Liver (tissue), 9 donors: Measurements from ENCODE around the gene SMOC1. TPM values are rescaled to one million over a fixed set of nuclear protein-coding genes. Genes with fewer than 3 reads are reported as not detected.

Source experiments
- DNase-seq: peaks from one replicate; pipeline ENCODE4 v3.0.0-alpha.2; 2017; ENCODE audit warnings: low spot score
- H3K27ac ChIP-seq, 2 donors: one replicate each; pipeline ENCODE4 v1.7.0; 2013; ENCODE audit warnings: inconsistent platforms in 2 of 2, low read length in 2 of 2, control low read depth in 1 of 2, low read depth in 1 of 2, mild to moderate bottlenecking in 1 of 2
- H3K27me3 ChIP-seq, 4 donors: one replicate each; pipeline versions ENCODE4 v1.6.1 to v1.7.0; 2013; ENCODE audit warnings: low read length in 3 of 4, inconsistent platforms in 1 of 4, mild to moderate bottlenecking in 1 of 4, moderate library complexity in 1 of 4; ENCODE audit not compliant: control insufficient read depth in 4 of 4, insufficient read depth in 4 of 4
- H3K36me3 ChIP-seq, 4 donors: one replicate each; pipeline versions ENCODE4 v1.6.1 to v1.7.0; 2013; ENCODE audit warnings: low read length in 3 of 4, mild to moderate bottlenecking in 3 of 4, low read depth in 1 of 4, moderate library complexity in 1 of 4; ENCODE audit not compliant: control insufficient read depth in 4 of 4, insufficient read depth in 3 of 4
- H3K4me1 ChIP-seq, 4 donors: one replicate each; pipeline versions ENCODE4 v1.6.1 to v1.7.0; 2013; ENCODE audit warnings: low read length in 3 of 4, mild to moderate bottlenecking in 3 of 4, moderate library complexity in 1 of 4; ENCODE audit not compliant: control insufficient read depth in 4 of 4, insufficient read depth in 4 of 4
- H3K4me3 ChIP-seq, 3 donors: one replicate each; pipeline versions ENCODE4 v1.6.1 to v1.7.0; 2013; ENCODE audit warnings: low read length in 3 of 3, control low read depth in 1 of 3, low read depth in 1 of 3, mild to moderate bottlenecking in 1 of 3
- H3K9ac ChIP-seq, 2 donors: one replicate each; pipeline ENCODE4 v1.7.0; 2013; ENCODE audit warnings: low read length in 2 of 2, mild to moderate bottlenecking in 2 of 2, moderate library complexity in 2 of 2, control low read depth in 1 of 2, low read depth in 1 of 2
- H3K9me3 ChIP-seq, 4 donors: one replicate each; pipeline versions ENCODE4 v1.6.1 to v1.7.0; 2013; ENCODE audit warnings: low read length in 3 of 4; ENCODE audit not compliant: control insufficient read depth in 4 of 4
- EGR1 ChIP-seq, 2 donors: IDR thresholded peaks; 2 replicates each; pipeline ENCODE4 v1.6.1; 2016 to 2018; ENCODE audit warnings: antibody characterized with exemption in 2 of 2, low read depth in 2 of 2
- FOXA1 ChIP-seq: IDR thresholded peaks from 2 replicates; pipeline ENCODE4 v1.6.1; 2016; ENCODE audit warnings: antibody characterized with exemption
- FOXA2 ChIP-seq: IDR thresholded peaks from 2 replicates; pipeline ENCODE4 v1.6.1; 2016; ENCODE audit warnings: antibody characterized with exemption
- GABPA ChIP-seq, 2 donors: IDR thresholded peaks in 1 of 2; conservative IDR thresholded peaks in 1 of 2; 2 replicates each; pipeline ENCODE4 v1.6.1; 2016; ENCODE audit warnings: antibody characterized with exemption in 2 of 2, mild to moderate bottlenecking in 1 of 2, moderate library complexity in 1 of 2
- HNF4A ChIP-seq, 2 donors: conservative IDR thresholded peaks; 2 replicates each; pipeline ENCODE4 v1.6.1; 2016; ENCODE audit warnings: antibody characterized with exemption in 2 of 2, mild to moderate bottlenecking in 2 of 2
- HNF4G ChIP-seq: IDR thresholded peaks from 2 replicates; pipeline ENCODE4 v1.6.1; 2016; ENCODE audit warnings: antibody characterized with exemption
- JUND ChIP-seq, 2 donors: IDR thresholded peaks; 2 replicates each; pipeline ENCODE4 v1.6.1; 2016; ENCODE audit warnings: antibody characterized with exemption in 2 of 2
- NR2F2 ChIP-seq: IDR thresholded peaks from 2 replicates; pipeline ENCODE4 v1.6.1; 2016; ENCODE audit warnings: antibody characterized with exemption
- RAD21 ChIP-seq, 2 donors: IDR thresholded peaks; 2 replicates each; pipeline ENCODE4 v1.6.1; 2016; ENCODE audit warnings: antibody characterized with exemption in 2 of 2, mild to moderate bottlenecking in 2 of 2
- RXRA ChIP-seq, 2 donors: IDR thresholded peaks; 2 replicates each; pipeline ENCODE4 v1.6.1; 2017 to 2018; ENCODE audit warnings: antibody characterized with exemption in 2 of 2, mild to moderate bottlenecking in 1 of 2
- SP1 ChIP-seq: IDR thresholded peaks from 2 replicates; pipeline ENCODE4 v1.6.1; 2018; ENCODE audit warnings: antibody characterized with exemption, mild to moderate bottlenecking
- TAF1 ChIP-seq: conservative IDR thresholded peaks from 2 replicates; pipeline ENCODE4 v1.6.1; 2016; ENCODE audit warnings: antibody characterized with exemption, mild to moderate bottlenecking
- YY1 ChIP-seq: IDR thresholded peaks from 2 replicates; pipeline ENCODE4 v1.6.1; 2016; ENCODE audit warnings: antibody characterized with exemption, mild to moderate bottlenecking
- WGBS: extraction: QIAGEN DNeasy Blood & Tissue Kit; methylation state at CpG from one replicate; pipeline ENCODE4 v1.1.7; 2013; 5-methylcytosine and 5-hydroxymethylcytosine counted together
- polyA plus RNA-seq, 2 donors: library from polyadenylated mRNA; stranded (reverse) in 1 of 2; unstranded in 1 of 2; fragments of 200-250 nt in 1 of 2; fragments of >200 nt in 1 of 2; fragmentation: Nextera tagmentation in 1 of 2; extraction: Ambion mirVana in 1 of 2; gene quantifications; one replicate each; pipeline versions ENCODE4 v1.2.1 to v1.2.3, GENCODE V29; 2013 to 2015
- total RNA-seq, 2 donors: library from RNA; depleted of rRNA; stranded (reverse); fragments of >200 nt; gene quantifications; one replicate each; pipeline ENCODE4 v1.2.3, GENCODE V29; 2014
- TF ChIP-seq, protein P1 (sequence below): IDR thresholded peaks from 2 replicates; pipeline ENCODE4 v1.6.1; 2016; ENCODE audit warnings: antibody characterized with exemption
- TF ChIP-seq, protein P2 (sequence below): IDR thresholded peaks from 2 replicates; pipeline ENCODE4 v1.6.1; 2016; ENCODE audit warnings: antibody characterized with exemption
- TF ChIP-seq, protein P3 (sequence below): fragments of 150-350 bp; IDR thresholded peaks from 2 replicates; pipeline ENCODE4 v1.5.1; 2017; ENCODE audit warnings: improper control_type of control experiment, low read depth, low read length; ENCODE audit not compliant: missing input control
- TF ChIP-seq, protein P4 (sequence below): IDR thresholded peaks from 2 replicates; pipeline ENCODE4 v1.6.1; 2016; ENCODE audit warnings: antibody characterized with exemption
- TF ChIP-seq, protein P5 (sequence below): IDR thresholded peaks from 2 replicates; pipeline ENCODE4 v1.6.1; 2016; ENCODE audit warnings: antibody characterized with exemption, mild to moderate bottlenecking
- donor health status: healthy.
- donor health status: healthy.
- donor health status: healthy.
- donor health status: healthy.
- donor health status: healthy.

Gene SMOC1
- total and polyA plus RNA-seq, 4 donors: 11.2 to 43.7 (median 27.4) TPM

DNA sequence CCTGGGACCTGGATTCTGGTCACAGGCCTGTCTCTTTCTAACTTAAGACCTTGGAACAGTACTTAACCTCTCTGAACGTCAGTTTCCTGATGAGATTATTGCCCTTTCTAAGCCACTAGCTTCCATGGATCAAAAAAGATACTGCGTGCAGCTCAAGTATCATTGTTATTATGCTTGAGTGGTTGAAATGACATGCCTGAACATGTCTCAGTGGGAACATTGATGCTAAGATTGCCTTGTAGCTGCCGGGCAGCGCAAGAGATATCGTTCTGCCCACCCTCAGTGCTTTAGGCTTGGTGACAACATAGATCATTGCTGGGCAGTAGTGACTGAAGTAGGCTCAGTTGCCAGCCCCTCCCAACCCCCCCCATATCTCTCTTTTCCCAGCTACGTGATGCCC lies 131.9 kb downstream of the SMOC1 start:
- DNase-seq: no peak
- WGBS: 94% methylated on average over 6 of the region's 6 CpGs
- no peaks in the 10 kb centered on the region for H3K27me3 ChIP-seq

DNA sequence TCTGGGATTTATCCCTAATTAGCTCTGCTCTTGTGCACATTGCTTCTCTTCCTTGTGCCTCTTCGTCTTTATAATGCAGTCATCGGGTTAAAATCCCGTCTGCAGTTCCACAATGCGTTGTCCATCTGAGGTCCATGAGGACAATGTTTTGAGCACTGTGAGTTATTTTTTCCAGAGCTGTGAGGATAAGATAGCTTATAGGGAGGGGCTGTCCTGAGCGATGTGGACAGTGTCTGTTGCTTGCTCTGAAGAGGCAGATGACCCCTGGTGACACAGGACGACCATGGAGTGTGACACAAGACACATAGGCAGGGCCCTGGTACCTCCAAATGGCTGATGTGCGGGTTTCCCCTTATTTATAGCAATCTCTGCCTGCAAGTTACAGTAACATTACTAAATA lies 132.5 kb downstream of the SMOC1 start:
- TF ChIP-seq HNF4G (no peak), GABPA (IDR thresholded peaks at IDR 0.05 in 1 of 2, conservative IDR thresholded peaks at IDR 0.05 in 1 of 2) (no peak), FOXA1 (no peak), RAD21 (IDR thresholded peaks at IDR 0.05) (no peak), JUND (IDR thresholded peaks at IDR 0.05) (no peak), HNF4A (conservative IDR thresholded peaks at IDR 0.05) (no peak), TAF1 (no peak), FOXA2 (no peak), SP1 (no peak), RXRA (IDR thresholded peaks at IDR 0.05) (no peak), NR2F2 (no peak), EGR1 (IDR thresholded peaks at IDR 0.05; ENCODE audit: low read depth in 2 of 2) (no peak), YY1 (no peak)
- TF ChIP-seq, protein P1, sequence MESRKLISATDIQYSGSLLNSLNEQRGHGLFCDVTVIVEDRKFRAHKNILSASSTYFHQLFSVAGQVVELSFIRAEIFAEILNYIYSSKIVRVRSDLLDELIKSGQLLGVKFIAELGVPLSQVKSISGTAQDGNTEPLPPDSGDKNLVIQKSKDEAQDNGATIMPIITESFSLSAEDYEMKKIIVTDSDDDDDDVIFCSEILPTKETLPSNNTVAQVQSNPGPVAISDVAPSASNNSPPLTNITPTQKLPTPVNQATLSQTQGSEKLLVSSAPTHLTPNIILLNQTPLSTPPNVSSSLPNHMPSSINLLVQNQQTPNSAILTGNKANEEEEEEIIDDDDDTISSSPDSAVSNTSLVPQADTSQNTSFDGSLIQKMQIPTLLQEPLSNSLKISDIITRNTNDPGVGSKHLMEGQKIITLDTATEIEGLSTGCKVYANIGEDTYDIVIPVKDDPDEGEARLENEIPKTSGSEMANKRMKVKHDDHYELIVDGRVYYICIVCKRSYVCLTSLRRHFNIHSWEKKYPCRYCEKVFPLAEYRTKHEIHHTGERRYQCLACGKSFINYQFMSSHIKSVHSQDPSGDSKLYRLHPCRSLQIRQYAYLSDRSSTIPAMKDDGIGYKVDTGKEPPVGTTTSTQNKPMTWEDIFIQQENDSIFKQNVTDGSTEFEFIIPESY: no peak
- TF ChIP-seq, protein P2, sequence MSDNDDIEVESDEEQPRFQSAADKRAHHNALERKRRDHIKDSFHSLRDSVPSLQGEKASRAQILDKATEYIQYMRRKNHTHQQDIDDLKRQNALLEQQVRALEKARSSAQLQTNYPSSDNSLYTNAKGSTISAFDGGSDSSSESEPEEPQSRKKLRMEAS: no peak
- TF ChIP-seq, protein P3, sequence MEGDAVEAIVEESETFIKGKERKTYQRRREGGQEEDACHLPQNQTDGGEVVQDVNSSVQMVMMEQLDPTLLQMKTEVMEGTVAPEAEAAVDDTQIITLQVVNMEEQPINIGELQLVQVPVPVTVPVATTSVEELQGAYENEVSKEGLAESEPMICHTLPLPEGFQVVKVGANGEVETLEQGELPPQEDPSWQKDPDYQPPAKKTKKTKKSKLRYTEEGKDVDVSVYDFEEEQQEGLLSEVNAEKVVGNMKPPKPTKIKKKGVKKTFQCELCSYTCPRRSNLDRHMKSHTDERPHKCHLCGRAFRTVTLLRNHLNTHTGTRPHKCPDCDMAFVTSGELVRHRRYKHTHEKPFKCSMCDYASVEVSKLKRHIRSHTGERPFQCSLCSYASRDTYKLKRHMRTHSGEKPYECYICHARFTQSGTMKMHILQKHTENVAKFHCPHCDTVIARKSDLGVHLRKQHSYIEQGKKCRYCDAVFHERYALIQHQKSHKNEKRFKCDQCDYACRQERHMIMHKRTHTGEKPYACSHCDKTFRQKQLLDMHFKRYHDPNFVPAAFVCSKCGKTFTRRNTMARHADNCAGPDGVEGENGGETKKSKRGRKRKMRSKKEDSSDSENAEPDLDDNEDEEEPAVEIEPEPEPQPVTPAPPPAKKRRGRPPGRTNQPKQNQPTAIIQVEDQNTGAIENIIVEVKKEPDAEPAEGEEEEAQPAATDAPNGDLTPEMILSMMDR: no peak
- TF ChIP-seq, protein P4, sequence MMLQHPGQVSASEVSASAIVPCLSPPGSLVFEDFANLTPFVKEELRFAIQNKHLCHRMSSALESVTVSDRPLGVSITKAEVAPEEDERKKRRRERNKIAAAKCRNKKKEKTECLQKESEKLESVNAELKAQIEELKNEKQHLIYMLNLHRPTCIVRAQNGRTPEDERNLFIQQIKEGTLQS: no peak
- TF ChIP-seq, protein P5, sequence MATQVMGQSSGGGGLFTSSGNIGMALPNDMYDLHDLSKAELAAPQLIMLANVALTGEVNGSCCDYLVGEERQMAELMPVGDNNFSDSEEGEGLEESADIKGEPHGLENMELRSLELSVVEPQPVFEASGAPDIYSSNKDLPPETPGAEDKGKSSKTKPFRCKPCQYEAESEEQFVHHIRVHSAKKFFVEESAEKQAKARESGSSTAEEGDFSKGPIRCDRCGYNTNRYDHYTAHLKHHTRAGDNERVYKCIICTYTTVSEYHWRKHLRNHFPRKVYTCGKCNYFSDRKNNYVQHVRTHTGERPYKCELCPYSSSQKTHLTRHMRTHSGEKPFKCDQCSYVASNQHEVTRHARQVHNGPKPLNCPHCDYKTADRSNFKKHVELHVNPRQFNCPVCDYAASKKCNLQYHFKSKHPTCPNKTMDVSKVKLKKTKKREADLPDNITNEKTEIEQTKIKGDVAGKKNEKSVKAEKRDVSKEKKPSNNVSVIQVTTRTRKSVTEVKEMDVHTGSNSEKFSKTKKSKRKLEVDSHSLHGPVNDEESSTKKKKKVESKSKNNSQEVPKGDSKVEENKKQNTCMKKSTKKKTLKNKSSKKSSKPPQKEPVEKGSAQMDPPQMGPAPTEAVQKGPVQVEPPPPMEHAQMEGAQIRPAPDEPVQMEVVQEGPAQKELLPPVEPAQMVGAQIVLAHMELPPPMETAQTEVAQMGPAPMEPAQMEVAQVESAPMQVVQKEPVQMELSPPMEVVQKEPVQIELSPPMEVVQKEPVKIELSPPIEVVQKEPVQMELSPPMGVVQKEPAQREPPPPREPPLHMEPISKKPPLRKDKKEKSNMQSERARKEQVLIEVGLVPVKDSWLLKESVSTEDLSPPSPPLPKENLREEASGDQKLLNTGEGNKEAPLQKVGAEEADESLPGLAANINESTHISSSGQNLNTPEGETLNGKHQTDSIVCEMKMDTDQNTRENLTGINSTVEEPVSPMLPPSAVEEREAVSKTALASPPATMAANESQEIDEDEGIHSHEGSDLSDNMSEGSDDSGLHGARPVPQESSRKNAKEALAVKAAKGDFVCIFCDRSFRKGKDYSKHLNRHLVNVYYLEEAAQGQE: no peak
- no peaks in the 10 kb centered on the region for H3K4me1 ChIP-seq
- H3K4me3 ChIP-seq: no peak overlapping the region
- no peak overlapping the region for H3K9ac ChIP-seq
- peaks cover 0 to 49% (median 20%) of the 10 kb centered on the region in 4 donors for H3K36me3 ChIP-seq
- DNase-seq: no peak
- H3K27me3 ChIP-seq: no peaks in the 10 kb centered on the region
- H3K9me3 ChIP-seq: no peaks in the 10 kb centered on the region
- no peak overlapping the region for H3K27ac ChIP-seq
- WGBS: 91% methylated on average over 7 of the region's 7 CpGs

More for the DNA sequence above, 131.9 kb downstream of the SMOC1 start:
- no peak for TF ChIP-seq RXRA (IDR thresholded peaks at IDR 0.05)
- no peaks in the 10 kb centered on the region for H3K9me3 ChIP-seq
- H3K9ac ChIP-seq: no peak overlapping the region
- H3K4me3 ChIP-seq: no peak overlapping the region
- peaks cover 0 to 49% (median 18%) of the 10 kb centered on the region in 4 donors for H3K36me3 ChIP-seq
- no peak overlapping the region for H3K27ac ChIP-seq
- peaks cover 0 to under 1% (median under 1%) of the 10 kb centered on the region in 4 donors for H3K4me1 ChIP-seq
